ENCODE data around the gene DCAF12.
A peak's percentile ranks its signal among the peaks of the same experiment; 100 is the strongest.
"Not testable (repeated sequence)": the region's sequence is repeated elsewhere in the genome, so short reads cannot be mapped to it uniquely, and the experiment has no call there.

Gene DCAF12

DNA sequence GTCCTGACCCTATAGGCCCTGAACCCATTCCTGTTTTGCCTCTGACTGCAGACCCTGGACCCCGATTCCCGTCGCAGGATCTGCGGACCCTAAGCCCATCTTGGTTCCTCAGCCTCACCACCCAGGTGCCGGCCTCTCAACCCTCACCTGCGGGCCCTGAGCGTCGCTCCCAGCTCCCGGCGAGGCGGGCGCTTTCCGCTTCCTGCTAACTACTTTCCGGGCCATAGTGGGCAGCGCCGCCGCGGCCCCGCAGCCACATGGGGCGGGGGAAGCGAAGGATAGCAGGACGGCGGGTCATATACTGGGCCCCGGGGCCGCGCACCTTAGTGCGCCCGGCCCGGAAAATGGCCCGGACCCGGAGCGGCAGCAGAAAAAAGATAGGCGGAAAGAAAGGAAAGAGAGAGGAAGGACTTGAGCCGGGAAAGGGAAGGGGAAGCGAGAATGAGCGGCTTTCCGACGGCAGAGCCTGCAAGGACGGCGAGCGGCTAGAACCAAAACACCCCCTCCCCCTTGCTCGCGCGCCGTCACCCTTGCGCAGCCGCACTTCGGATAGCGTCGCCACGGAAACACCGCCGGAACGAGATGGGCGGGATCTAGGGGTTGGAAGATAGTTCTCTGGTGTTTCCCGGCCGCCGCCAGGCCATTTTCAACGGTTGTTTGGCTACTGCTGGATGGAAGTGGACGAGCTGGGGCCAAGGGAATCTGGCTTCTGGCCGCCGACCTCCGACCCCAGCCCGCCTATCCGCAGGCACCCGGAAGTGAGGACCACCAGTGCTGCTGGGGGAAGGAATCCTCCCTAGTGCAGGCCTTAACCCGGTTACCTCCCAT is at the start of gene DCAF12:
Gene DCAF12 (minus strand): TSS at position 492 of the 828 bp plus-strand sequence. CDS start 267 bp downstream, at position 225.
- DNase-seq, result peak; percentile 74 to 80

GRCh38 chr9:34176089-34176488 is 49.6 kb upstream of the DCAF12 start:
- DNase-seq, result no peak

GRCh38 chr9:34171753-34172535 is 45.4 kb upstream of the DCAF12 start:
- no peak for DNase-seq

- DNase-seq, result no peak
These were observed 43.9 kb upstream of the DCAF12 start for GRCh38 chr9:34170237-34170991.

DNA sequence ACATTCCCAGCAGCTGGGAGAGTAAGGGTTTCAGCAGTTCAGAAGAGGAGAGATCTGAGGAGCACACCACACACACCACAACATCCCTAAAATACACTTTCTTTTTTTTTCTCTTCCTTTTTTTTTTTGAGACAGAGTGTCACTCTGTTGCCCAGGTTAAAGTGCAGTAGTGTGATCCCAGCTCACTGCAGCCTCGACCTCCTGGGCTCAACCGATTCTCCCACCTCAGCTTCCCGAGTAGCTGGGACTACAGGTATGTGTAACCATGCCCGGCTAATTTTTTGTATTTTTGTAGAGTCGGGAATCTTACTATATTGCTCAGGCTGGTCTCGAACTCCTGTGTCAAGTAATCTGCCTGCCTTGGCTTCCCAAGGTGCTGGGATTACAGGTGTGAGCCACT is 42.6 kb upstream of the DCAF12 start:
- no peak for DNase-seq

- no peak for DNase-seq
These were observed 36.9 kb upstream of the DCAF12 start for GRCh38 chr9:34163434-34163833.

DNA sequence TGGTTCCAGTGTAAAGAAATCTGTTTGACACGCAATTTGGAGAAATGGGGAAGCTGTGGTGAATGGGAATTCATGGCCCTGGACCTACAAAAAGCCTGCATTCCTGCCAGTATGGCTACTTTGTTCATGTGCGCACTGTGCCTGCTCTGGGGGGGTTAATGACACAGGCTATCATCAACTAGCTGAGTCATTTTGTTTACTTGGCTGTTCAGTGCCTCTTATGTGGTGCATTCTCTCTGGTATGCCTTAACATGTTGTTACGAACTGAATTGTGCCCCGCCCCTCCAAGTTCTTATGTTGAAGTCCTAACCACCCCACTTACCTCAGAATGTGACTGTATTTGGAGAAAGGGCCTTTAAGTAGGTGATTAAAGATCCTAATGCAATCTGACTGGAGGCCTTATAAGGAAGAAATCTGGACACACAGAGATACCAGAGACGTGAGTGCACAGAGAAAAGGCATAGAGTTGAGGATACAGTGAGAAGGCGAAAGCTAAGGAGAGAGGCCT is 31.9 kb upstream of the DCAF12 start:
- DNase-seq, result peak in 1 of 2 experiments; percentile 4

DNA sequence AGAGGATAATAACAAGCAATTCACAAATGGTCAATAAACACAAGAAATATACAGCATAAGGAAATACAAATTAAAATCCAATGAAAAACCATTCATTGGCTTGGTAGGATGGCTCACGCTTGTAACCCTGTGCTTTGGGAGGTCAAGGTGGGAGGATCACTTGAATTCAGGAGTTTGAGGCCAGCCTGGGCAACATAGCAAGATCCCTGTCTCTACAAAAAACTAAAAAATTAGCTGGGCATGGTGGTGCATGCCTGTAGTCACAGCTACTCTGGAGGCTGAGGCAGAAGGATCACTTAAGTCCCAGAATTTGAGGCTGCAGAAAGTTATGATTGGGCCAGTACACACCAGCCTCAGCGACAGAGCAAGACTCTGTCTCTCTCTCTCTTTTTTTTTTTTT is 31.4 kb upstream of the DCAF12 start:
- DNase-seq, result no peak

DNA sequence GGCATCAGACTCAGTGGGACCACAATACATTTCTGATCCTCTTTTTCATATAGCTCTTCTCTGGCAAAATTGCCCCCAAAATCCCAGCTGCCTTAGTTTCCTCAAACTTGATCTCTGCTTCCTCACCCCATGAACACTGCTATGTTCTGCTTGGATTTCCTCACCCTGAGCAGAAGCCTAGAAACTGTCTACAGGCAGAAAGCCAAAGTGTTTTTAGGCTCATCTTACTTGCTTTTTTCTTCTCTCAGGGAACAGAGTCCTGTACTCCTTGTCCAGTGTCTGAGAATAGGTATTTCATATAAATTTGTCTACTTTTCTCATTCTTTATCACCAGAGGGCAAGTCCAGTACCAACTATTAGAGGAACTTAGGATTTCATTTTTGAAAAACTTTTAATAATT is 30.8 kb upstream of the DCAF12 start:
- DNase-seq, result no peak

DNA sequence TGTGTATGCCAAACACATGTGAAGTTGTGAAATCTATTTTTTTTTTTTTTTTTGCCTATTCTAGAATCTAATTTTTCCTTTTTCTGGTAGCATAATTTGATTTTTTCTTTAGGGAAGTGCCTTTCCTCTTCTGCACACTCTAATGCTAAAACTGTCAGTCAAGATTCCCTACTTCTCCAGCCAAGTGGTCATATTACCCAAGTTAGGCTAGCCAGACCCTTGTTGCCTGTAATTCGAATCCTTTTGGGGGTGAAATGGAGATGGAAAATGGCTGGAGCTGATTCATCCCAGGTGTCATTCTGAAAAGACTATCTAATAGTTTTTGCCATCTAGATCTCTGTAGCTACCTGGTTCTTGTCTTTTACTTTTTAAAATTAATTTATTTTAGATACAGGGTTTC is 27.6 kb upstream of the DCAF12 start:
- no peak for DNase-seq

DNA sequence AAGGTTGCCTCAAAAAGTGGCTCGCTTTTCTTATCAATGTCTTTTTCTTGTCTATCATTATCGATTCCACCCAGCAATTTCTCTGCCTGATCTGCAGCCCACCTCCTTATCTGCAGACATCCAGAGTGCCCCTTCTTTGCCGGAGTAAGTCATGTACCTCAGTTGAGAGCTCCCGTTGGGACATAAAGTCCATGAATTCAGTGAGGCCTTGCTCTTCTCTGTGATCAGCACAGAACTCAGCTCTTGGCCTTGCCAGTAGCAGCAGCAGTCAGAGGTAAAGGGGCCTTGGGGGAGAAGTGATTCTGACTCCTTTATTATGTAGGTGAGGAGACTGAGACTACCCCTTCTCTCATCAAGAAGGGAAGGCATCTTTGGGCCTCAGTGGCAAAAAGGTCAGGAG is 24.9 kb upstream of the DCAF12 start:
- no peak for DNase-seq

- DNase-seq, result no peak
These were observed 18.7 kb upstream of the DCAF12 start for GRCh38 chr9:34145165-34145564.

- DNase-seq, result no peak
These were observed 16.6 kb upstream of the DCAF12 start for GRCh38 chr9:34143116-34143515.

DNA sequence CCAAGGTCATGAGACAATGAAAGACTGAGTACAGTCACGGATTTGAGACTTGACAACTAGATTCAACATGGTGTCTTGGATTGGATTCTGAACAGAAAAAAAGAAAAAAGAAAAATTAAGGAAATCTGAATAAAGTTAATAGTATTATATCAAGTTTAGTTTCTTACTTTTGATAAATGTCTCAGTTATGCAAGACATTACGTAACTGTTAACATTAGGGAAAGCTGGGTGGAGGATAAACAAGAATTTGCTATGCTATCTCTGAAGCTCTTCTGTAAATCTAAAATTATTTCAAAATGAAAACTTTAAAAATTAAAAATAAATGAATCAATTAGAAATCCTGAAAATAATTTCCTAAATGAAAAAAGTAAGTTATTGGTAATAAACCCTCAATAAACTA is 14.4 kb upstream of the DCAF12 start:
- no peak for DNase-seq

- DNase-seq, result peak in 1 of 2 experiments; percentile 2
These were observed 13.1 kb upstream of the DCAF12 start for GRCh38 chr9:34139477-34140146.

DNA sequence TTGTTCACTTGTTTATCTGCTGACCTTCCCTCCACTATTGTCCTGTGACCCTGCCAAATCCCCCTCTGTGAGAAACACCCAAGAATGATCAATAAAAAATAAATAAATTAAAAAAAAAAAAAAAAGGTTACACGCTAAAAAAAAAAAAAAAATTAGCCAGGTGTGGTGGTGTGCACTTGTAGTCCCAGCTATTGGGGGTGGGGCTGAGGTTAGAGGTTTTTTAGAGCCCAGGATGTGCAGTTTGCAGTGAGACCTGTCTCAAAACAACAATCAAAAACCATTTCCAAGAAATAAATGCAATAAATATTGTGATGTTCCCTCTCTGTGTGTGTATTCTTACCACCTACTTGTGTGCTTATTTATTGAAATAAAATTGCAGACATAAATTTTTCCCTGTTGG is 12.1 kb upstream of the DCAF12 start:
- not testable (repeated sequence) for DNase-seq

GRCh38 chr9:34134521-34134920 is 8.0 kb upstream of the DCAF12 start:
- no peak for DNase-seq

DNA sequence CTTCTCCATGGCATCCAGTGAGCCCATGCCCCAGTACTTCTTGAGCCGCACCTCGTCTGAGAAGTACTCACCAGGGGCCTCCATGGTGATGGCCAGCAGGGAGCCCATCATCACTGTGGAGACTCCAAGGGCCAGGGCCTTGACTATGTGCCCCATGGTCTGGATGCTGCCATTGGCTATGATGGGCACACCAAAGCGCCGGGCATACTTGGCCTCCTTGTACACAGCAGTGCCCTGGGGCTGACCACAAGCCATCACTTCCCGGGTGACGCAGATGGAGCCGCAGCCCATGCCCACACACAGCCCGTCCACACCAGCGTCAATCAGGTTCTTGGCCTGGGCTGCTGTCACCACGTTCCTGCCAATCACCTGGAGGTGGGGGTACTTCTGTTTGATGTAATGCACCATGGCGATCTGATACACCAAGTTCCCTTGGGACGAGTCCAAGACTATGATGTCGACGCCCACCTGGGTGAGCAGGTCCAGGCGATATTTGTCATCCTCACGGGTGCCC is 7.0 kb upstream of the DCAF12 start:
- no peak for DNase-seq

- no peak for DNase-seq
These were observed 5.1 kb upstream of the DCAF12 start for GRCh38 chr9:34131571-34131970.

DNA sequence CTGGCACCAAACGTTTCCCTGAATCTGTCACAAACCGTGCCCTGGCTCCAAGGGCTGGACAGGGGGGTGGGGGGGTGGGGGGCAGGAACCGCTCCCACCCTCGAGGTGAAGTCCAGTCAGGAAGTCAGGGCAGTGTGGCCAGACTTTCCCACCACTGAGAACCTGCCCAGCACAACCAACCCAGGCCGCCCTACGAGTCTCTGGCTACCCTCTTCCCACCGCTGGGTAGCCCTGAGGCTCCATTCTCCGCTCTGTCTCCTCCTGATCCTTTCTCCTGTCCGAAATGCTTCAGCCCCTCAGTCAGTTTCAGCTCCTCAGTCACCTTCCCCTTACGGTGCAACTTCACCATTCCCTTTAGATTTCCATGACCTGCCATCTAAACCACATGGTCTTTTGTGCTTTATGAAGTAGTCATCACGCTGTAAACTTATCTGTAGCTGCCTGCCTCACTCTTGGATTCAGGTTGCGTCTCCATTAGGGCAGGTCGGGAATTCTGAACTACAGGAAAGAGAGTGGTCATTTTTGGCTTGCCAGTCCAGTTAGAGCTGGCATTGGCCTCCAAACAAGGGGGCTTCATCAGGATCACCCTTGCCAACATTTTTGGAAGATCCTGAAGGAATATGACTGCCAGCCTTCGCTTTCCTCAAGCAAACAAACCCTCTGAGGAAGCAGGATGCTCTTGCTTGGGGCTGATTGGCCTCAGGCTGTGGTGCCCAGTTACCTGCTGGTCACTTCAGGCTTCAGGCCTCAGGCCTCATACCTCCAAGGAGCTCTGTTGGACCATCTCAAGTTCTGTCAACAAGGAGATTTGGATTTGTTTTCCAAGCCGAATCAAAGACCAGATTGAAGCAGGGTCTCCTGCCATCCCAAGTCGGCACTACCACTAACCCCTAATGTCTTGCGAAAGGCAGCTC is 794 bp upstream of the DCAF12 start:
- no peak for DNase-seq

DNA sequence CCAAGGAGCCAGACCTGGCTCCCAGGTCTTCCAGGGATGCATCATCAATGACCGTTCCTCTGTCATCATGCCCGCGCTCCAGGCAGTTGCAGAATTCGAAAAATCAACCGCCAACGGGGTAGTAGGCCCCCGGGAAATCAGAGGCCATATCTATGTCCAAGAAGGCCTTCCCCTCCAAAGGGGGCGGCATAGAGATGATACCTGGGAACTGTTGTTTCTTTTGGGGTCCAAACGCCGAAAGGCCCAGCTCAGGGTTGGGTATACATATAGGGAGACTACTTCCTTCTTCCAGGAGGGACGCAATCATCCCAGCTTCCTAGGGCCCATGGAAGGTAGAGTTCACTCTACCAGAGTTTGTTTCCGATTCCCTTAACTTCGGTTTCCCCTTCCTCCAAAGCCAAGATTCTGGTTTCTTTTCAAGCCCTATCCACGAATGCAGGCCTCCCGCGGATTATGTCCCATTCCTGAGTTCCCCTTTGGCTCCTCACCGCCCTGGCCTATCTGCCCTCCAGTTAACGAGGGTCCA is 754 bp downstream of the DCAF12 start:
- DNase-seq, result no peak

All from SHP77 (cell line).